T follicular helper cell (primary cell): ENCODE data around the gene CXXC1.
"Not testable (repeated sequence)": the region's sequence is repeated elsewhere in the genome, so short reads cannot be mapped to it uniquely, and the experiment has no call there.

Source experiments
- DNase-seq: peaks from one replicate; pipeline ENCODE4 v3.0.0-alpha.2; 2020; ENCODE audit warnings: low read depth

The CXXC1 gene

GRCh38 chr18:50274044-50274442 is 13.4 kb downstream of the CXXC1 start:
- no peak for DNase-seq

- DNase-seq, result no peak
Observed at GRCh38 chr18:50273203-50274043, 14.1 kb downstream of the CXXC1 start.

GRCh38 chr18:50272568-50272967 is 14.9 kb downstream of the CXXC1 start:
- DNase-seq, result no peak

- peak; percentile 61 for DNase-seq
Observed at GRCh38 chr18:50268022-50268747, 19.3 kb downstream of the CXXC1 start.

GRCh38 chr18:50266248-50266704 is 21.2 kb downstream of the CXXC1 start, which contains the start of gene CFAP53:
TSS of gene CFAP53 (minus strand) at chr18:50266495. CDS start at chr18:50266404, 91 bp downstream.
- DNase-seq, result peak; percentile 61

GRCh38 chr18:50262977-50263376 is 24.5 kb downstream of the CXXC1 start:
- DNase-seq, result no peak

- DNase-seq, result no peak
Observed at GRCh38 chr18:50250935-50251334, 36.6 kb downstream of the CXXC1 start.

GRCh38 chr18:50249576-50249975 is 37.9 kb downstream of the CXXC1 start:
- DNase-seq, result no peak

- no peak for DNase-seq
Observed at GRCh38 chr18:50247561-50247960, 39.9 kb downstream of the CXXC1 start.

- DNase-seq, result not testable (repeated sequence)
Observed at GRCh38 chr18:50241768-50242167, 45.7 kb downstream of the CXXC1 start.

GRCh38 chr18:50240080-50240563 is 47.4 kb downstream of the CXXC1 start:
- DNase-seq, result no peak

- no peak for DNase-seq
Observed at GRCh38 chr18:50232419-50232818, 55.1 kb downstream of the CXXC1 start.
